Sigmoid colon (tissue), 7 donors: Measurements from ENCODE around the gene DENND5A. TPM values are rescaled to one million over a fixed set of nuclear protein-coding genes. Genes with fewer than 3 reads are reported as not detected.

Experiments
- DNase-seq: peaks from one replicate; pipeline ENCODE4 v3.0.0-alpha.2; 2019
- H3K27ac ChIP-seq, 4 donors: fragments of 200-600 bp; sonication (generic); one replicate each; pipeline ENCODE4 v1.5.1; 2016 to 2019; ENCODE audit warnings: mild to moderate bottlenecking in 1 of 4
- H3K27me3 ChIP-seq, 3 donors: fragments of 200-600 bp; sonication (generic); one replicate each; pipeline ENCODE4 v1.5.1; 2019; ENCODE audit warnings: mild to moderate bottlenecking in 1 of 3
- H3K36me3 ChIP-seq, 4 donors: fragments of 200-600 bp; sonication (generic); one replicate each; pipeline ENCODE4 v1.5.1; 2016 to 2019
- H3K4me1 ChIP-seq, 4 donors: fragments of 200-600 bp; sonication (generic); one replicate each; pipeline ENCODE4 v1.5.1; 2017 to 2019
- H3K4me3 ChIP-seq, 4 donors: fragments of 200-600 bp; sonication (generic); one replicate each; pipeline ENCODE4 v1.5.1; 2017 to 2019; ENCODE audit warnings: mild to moderate bottlenecking in 2 of 4, moderate library complexity in 1 of 4
- H3K9me3 ChIP-seq, 4 donors: fragments of 200-600 bp in 3 of 4; sonication (generic) in 3 of 4; one replicate each; pipeline versions ENCODE4 v1.5.1 to v1.6.1; 2013 to 2019
- CTCF ChIP-seq, 4 experiments: fragments of 450-650 bp in 3 of 4; fragments of 200-600 bp in 1 of 4; IDR thresholded peaks; one replicate each; pipeline ENCODE4 v1.5.1; 2016 to 2019; ENCODE audit warnings: antibody characterized with exemption in 4 of 4, mild to moderate bottlenecking in 3 of 4, moderate library complexity in 2 of 4
- EP300 ChIP-seq, 4 donors: sonication (generic); formaldehyde crosslinking; IDR thresholded peaks; one replicate each; pipeline ENCODE4 v1.6.1; 2017; ENCODE audit warnings: antibody characterized with exemption in 4 of 4
- POLR2A ChIP-seq, 2 donors: fragments of 450-650 bp; IDR thresholded peaks; one replicate each; pipeline ENCODE4 v1.6.1; 2016; ENCODE audit warnings: antibody characterized with exemption in 2 of 2, mild to moderate bottlenecking in 2 of 2, moderate library complexity in 2 of 2
- POLR2AphosphoS5 ChIP-seq, 4 donors: sonication (generic); formaldehyde crosslinking; IDR thresholded peaks; one replicate each; pipeline ENCODE4 v1.6.1; 2017; ENCODE audit warnings: antibody characterized with exemption in 4 of 4
- WGBS, 2 donors: extraction: QIAGEN DNeasy Blood & Tissue Kit; methylation state at CpG; one replicate each; pipeline ENCODE4 v1.1.7; 2013; 5-methylcytosine and 5-hydroxymethylcytosine counted together
- intact Hi-C: fragments of 100-400 bp; cut with DNase I; formaldehyde crosslinking; loops from one replicate; pipeline ENCODE4 v1.15.1; 2023
- polyA plus RNA-seq, 3 donors: library from polyadenylated mRNA; stranded (reverse); fragments of 200-250 nt; gene quantifications; one replicate each; pipeline ENCODE4 v1.2.3, GENCODE V29; 2013
- total RNA-seq, 4 donors: library from RNA; depleted of rRNA; stranded (reverse); fragments of >200 nt; gene quantifications; one replicate each; pipeline ENCODE4 v1.1.0, GENCODE V29; 2016
- donor health status: healthy with polysubstance abuse.
- donor health status: Bipolar disorder and iron deficiency.
- donor health status: healthy.

DENND5A gene
- total and polyA plus RNA-seq, 7 donors: 9.7 to 130 (median 89.2) TPM

GRCh38 chr11:9180784-9181183 lies 84.4 kb downstream of the DENND5A start:
- peak overlapping the region in 2 of 4 donors; percentile 33 to 42 for H3K27ac ChIP-seq
- H3K4me1 ChIP-seq: peaks cover 0 to 15% (median 11%) of the 10 kb centered on the region in 4 donors
- no peaks in the 10 kb centered on the region for H3K27me3 ChIP-seq
- WGBS, 2 donors: 82 to 91% methylated on average over 4 of the region's 4 CpGs
- H3K36me3 ChIP-seq: peaks cover 0 to 47% (median 14%) of the 10 kb centered on the region in 4 donors
- no peak for DNase-seq
- intact Hi-C loops: no loop called here
- TF ChIP-seq POLR2AphosphoS5 (IDR thresholded peaks at IDR 0.05) (no peak), POLR2A (IDR thresholded peaks at IDR 0.05) (no peak), EP300 (IDR thresholded peaks at IDR 0.05) (no peak), CTCF (IDR thresholded peaks at IDR 0.05) (no peak)
- no peaks in the 10 kb centered on the region for H3K9me3 ChIP-seq
- no peak overlapping the region for H3K4me3 ChIP-seq

- no peak for TF ChIP-seq POLR2A (IDR thresholded peaks at IDR 0.05)
- TF ChIP-seq CTCF (IDR thresholded peaks at IDR 0.05): no peak
- no peak for TF ChIP-seq EP300 (IDR thresholded peaks at IDR 0.05)
- TF ChIP-seq POLR2AphosphoS5 (IDR thresholded peaks at IDR 0.05): no peak
- Histone ChIP-seq H3K4me1 (peaks cover 0 to 15% (median 11%) of the 10 kb centered on the region in 4 donors), H3K27me3 (no peaks in the 10 kb centered on the region), H3K9me3 (no peaks in the 10 kb centered on the region), H3K4me3 (no peak overlapping the region), H3K27ac (no peak overlapping the region), H3K36me3 (peaks cover 0 to 43% (median 14%) of the 10 kb centered on the region in 4 donors)
- intact Hi-C loops: no loop called here
- DNase-seq: no peak
- WGBS, 2 donors: 93 to 100% methylated on average over 1 of the region's 1 CpG
These were observed 86.0 kb downstream of the DENND5A start for GRCh38 chr11:9179141-9179540.

- no peaks in the 10 kb centered on the region for H3K27me3 ChIP-seq
- H3K27ac ChIP-seq: no peak overlapping the region
- intact Hi-C loops: no loop called here
- H3K4me1 ChIP-seq: peaks cover 0 to 15% (median 11%) of the 10 kb centered on the region in 4 donors
- TF ChIP-seq POLR2A (IDR thresholded peaks at IDR 0.05) (no peak), POLR2AphosphoS5 (IDR thresholded peaks at IDR 0.05) (no peak), EP300 (IDR thresholded peaks at IDR 0.05) (no peak), CTCF (IDR thresholded peaks at IDR 0.05) (no peak)
- H3K4me3 ChIP-seq: no peak overlapping the region
- WGBS, 2 donors: 88 to 91% methylated on average over 4 of the region's 4 CpGs
- DNase-seq: no peak
- H3K36me3 ChIP-seq: peaks cover 0 to 43% (median 14%) of the 10 kb centered on the region in 4 donors
- H3K9me3 ChIP-seq: no peaks in the 10 kb centered on the region
These were observed 86.4 kb downstream of the DENND5A start for GRCh38 chr11:9178716-9179115.

GRCh38 chr11:9177438-9178091 lies 87.6 kb downstream of the DENND5A start:
- Histone ChIP-seq H3K36me3 (peaks cover under 1 to 50% (median 14%) of the 10 kb centered on the region in 4 donors), H3K27ac (no peak overlapping the region), H3K9me3 (no peaks in the 10 kb centered on the region), H3K27me3 (no peaks in the 10 kb centered on the region), H3K4me3 (no peak overlapping the region), H3K4me1 (peaks cover 0 to 15% (median 11%) of the 10 kb centered on the region in 4 donors)
- intact Hi-C loops: no loop called here
- TF ChIP-seq CTCF (IDR thresholded peaks at IDR 0.05) (no peak), POLR2A (IDR thresholded peaks at IDR 0.05) (no peak), POLR2AphosphoS5 (IDR thresholded peaks at IDR 0.05) (no peak), EP300 (IDR thresholded peaks at IDR 0.05) (no peak)
- 96 to 98% methylated on average over 2 of the region's 2 CpGs for WGBS, 2 donors
- no peak for DNase-seq
